Heart left ventricle (tissue), 16 donors: ENCODE data around the gene LATS1. TPM values are rescaled to one million over a fixed set of nuclear protein-coding genes. Genes with fewer than 3 reads are reported as not detected.

Source experiments
- ATAC-seq, 4 donors: fragments of 200-7000 bp; cut with Tn5 transposase; one replicate each; pipeline ENCODE4 v1.9.1; 2020 to 2022; ENCODE audit warnings: moderate library complexity in 4 of 4, mild to moderate bottlenecking in 3 of 4, moderate number of reproducible peaks in 1 of 4
- DNase-seq, 5 donors: peaks; one replicate each; pipeline ENCODE4 v3.0.0-alpha.2; 2020
- H3K27ac ChIP-seq, 12 donors: fragments of 200-600 bp; sonication (generic) in 4 of 12; one replicate each; pipeline versions ENCODE4 v1.5.0 to v1.8.0; 2016 to 2022; ENCODE audit warnings: mild to moderate bottlenecking in 2 of 12
- H3K27me3 ChIP-seq, 9 donors: fragments of 200-600 bp; sonication (generic) in 2 of 9; one replicate each; pipeline versions ENCODE4 v1.5.1 to v1.8.0; 2016 to 2022; ENCODE audit warnings: mild to moderate bottlenecking in 3 of 9
- H3K36me3 ChIP-seq, 9 donors: fragments of 200-600 bp; sonication (generic) in 2 of 9; one replicate each; pipeline versions ENCODE4 v1.5.0 to v1.8.0; 2018 to 2022; ENCODE audit warnings: mild to moderate bottlenecking in 2 of 9
- H3K4me1 ChIP-seq, 12 donors: fragments of 200-600 bp; sonication (generic) in 4 of 12; one replicate each; pipeline versions ENCODE4 v1.5.0 to v1.8.0; 2016 to 2022; ENCODE audit warnings: mild to moderate bottlenecking in 3 of 12
- H3K4me3 ChIP-seq, 12 donors: fragments of 200-600 bp; sonication (generic) in 4 of 12; one replicate each; pipeline versions ENCODE4 v1.5.0 to v1.8.0; 2017 to 2022; ENCODE audit warnings: mild to moderate bottlenecking in 9 of 12, moderate library complexity in 4 of 12
- H3K9me3 ChIP-seq, 12 donors: fragments of 200-600 bp; sonication (generic) in 4 of 12; one replicate each; pipeline versions ENCODE4 v1.5.0 to v1.8.0; 2016 to 2022; ENCODE audit warnings: mild to moderate bottlenecking in 1 of 12
- POLR2A ChIP-seq, 2 donors: fragments of 450-650 bp; IDR thresholded peaks; one replicate each; pipeline ENCODE4 v1.6.1; 2017; ENCODE audit warnings: antibody characterized with exemption in 2 of 2, mild to moderate bottlenecking in 2 of 2, moderate library complexity in 2 of 2
- WGBS, 4 donors: extraction: QIAGEN DNeasy Blood & Tissue Kit in 2 of 4; methylation state at CpG; one replicate each; pipeline versions ENCODE4 v1.1.5 to v1.1.7; 2013 to 2018; 5-methylcytosine and 5-hydroxymethylcytosine counted together
- intact Hi-C, 10 donors: fragments of 100-400 bp; cut with DNase I; formaldehyde crosslinking; loops; one replicate each; pipeline versions ENCODE4 v1.11.1 to v1.14.2; 2022
- polyA plus RNA-seq, 2 donors: library from polyadenylated mRNA; stranded (reverse); fragments of 200-250 nt; gene quantifications; one replicate each; pipeline ENCODE4 v1.2.3, GENCODE V29; 2013
- total RNA-seq, 9 donors: library from RNA; depleted of rRNA in 2 of 9; stranded (reverse); fragments of >200 nt in 2 of 9; fragmentation: NEBNext Ultra II Directional in 3 of 9; extraction: Animal tissue kit (Norgen Biotek cat#: 25700) in 3 of 9; gene quantifications; one replicate each; pipeline versions ENCODE4 v1.1.0 to v1.2.4, GENCODE V29; 2016 to 2023
- TF ChIP-seq, protein P1 (sequence below), 12 donors: fragments of 200-600 bp; sonication (generic) in 4 of 12; IDR thresholded peaks; one replicate each; pipeline versions ENCODE4 v1.5.0 to v1.8.0; 2018 to 2022; ENCODE audit warnings: antibody characterized with exemption in 12 of 12, mild to moderate bottlenecking in 5 of 12
- donor health status: ischemic (EF 13 %, LVEDD 7.1; RV severe dilation, severe dysfunction).
- donor health status: healthy with polysubstance abuse.
- donor health status: DM: no; HTN: yes; CAD: no.
- donor health status: DM: no; HTN: no; CAD: no.
- donor health status: ischemic (EF 25% LVEDD 6.9; RV normal size, moderate dysfunction).
- donor health status: ischemic (EF 25% LVEDD 5.7; RV mildly dilated, moderate dysfunction).
- donor health status: healthy.
- donor health status: DM: yes; HTN: yes; CAD: no.
- donor health status: ischemic (EF 35%, LVEDD 5.7; RV mildly dilated, moderate dysfunction).
- donor health status: nonischemic (EF 11% LVEDD 7.7; RV severe dilation, severe dysfunction).
- donor health status: DM: yes; HTN: yes; CAD: no.
- donor health status: PGD.
- donor health status: ischemic (EF 29% LVEDD 5.4; RV normal size, mild dysfunction).
- donor health status: nonischemic (EF 23%, LVEDD 6.1; RV moderate dilation, normal function).

The LATS1 gene
- total and polyA plus RNA-seq, 11 donors: 5.3 to 18.5 (median 10.4) TPM

- no peaks in the 10 kb centered on the region for H3K27me3 ChIP-seq
- DNase-seq (no peak), ATAC-seq (no peak)
- 83 to 91% (median 90%) methylated on average over 4 of the region's 4 CpGs for WGBS, 4 donors
- H3K9me3 ChIP-seq: no peaks in the 10 kb centered on the region
- peaks cover 0 to 35% (median 5%) of the 10 kb centered on the region in 12 donors for H3K4me1 ChIP-seq
- intact Hi-C loops: loop anchor here in 5 of 10 donors (5.0 to 10.0 kb wide), 2 partner anchors 202 to 204 kb away; partner anchors contain the start of gene RAET1G (in 3 of the 5)
- H3K36me3 ChIP-seq: peaks cover 0 to 50% (median 39%) of the 10 kb centered on the region in 9 donors
- no peak for TF ChIP-seq POLR2A (IDR thresholded peaks at IDR 0.05)
- no peak overlapping the region for H3K27ac ChIP-seq
- H3K4me3 ChIP-seq: no peak overlapping the region
Measured at GRCh38 chr6:149723262-149723661, 5.4 kb upstream of the LATS1 start.

GRCh38 chr6:149719531-149719930 lies 1.6 kb upstream of the LATS1 start:
- no peaks in the 10 kb centered on the region for H3K9me3 ChIP-seq
- ATAC-seq: no peak
- intact Hi-C loops: loop anchor here in 3 of 10 donors (2.0 to 10.0 kb wide), 4 partner anchors 72 to 205 kb away; partner anchors contain the start of genes GINM1 (in 3 of the 3), KATNA1 (in 1 of the 3) and LRP11 (in 1 of the 3)
- peaks cover 3 to 43% (median 26%) of the 10 kb centered on the region in 12 donors for H3K4me1 ChIP-seq
- H3K36me3 ChIP-seq: peaks cover 0 to 12% (median 3%) of the 10 kb centered on the region in 9 donors
- H3K27ac ChIP-seq: no peak overlapping the region
- H3K4me3 ChIP-seq: no peak overlapping the region
- no peaks in the 10 kb centered on the region for H3K27me3 ChIP-seq
- TF ChIP-seq, protein P1, sequence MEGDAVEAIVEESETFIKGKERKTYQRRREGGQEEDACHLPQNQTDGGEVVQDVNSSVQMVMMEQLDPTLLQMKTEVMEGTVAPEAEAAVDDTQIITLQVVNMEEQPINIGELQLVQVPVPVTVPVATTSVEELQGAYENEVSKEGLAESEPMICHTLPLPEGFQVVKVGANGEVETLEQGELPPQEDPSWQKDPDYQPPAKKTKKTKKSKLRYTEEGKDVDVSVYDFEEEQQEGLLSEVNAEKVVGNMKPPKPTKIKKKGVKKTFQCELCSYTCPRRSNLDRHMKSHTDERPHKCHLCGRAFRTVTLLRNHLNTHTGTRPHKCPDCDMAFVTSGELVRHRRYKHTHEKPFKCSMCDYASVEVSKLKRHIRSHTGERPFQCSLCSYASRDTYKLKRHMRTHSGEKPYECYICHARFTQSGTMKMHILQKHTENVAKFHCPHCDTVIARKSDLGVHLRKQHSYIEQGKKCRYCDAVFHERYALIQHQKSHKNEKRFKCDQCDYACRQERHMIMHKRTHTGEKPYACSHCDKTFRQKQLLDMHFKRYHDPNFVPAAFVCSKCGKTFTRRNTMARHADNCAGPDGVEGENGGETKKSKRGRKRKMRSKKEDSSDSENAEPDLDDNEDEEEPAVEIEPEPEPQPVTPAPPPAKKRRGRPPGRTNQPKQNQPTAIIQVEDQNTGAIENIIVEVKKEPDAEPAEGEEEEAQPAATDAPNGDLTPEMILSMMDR (IDR thresholded peaks at IDR 0.05): no peak
- TF ChIP-seq POLR2A (IDR thresholded peaks at IDR 0.05): no peak
- WGBS, 4 donors: 96 to 98% (median 97%) methylated on average over 3 of the region's 3 CpGs
- DNase-seq: no peak

DNA sequence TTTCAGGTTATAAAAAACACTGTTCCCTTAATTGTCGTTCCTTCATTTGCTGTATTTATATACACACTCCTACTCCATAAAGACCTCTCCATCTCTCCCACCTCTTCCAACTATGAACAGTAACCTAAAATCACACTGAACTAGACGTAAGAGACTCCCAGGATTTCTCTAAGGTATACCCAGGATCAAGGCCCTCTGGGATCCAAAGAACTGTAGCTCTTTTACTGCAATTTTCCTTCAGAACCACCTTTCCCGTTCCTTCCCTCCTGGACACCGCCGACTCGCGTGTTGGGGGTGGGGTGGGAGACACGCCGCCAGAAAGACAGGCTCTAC lies 680 bp downstream of the LATS1 start:
- Histone ChIP-seq H3K4me1 (peaks cover 3 to 39% (median 26%) of the 10 kb centered on the region in 12 donors), H3K27me3 (no peaks in the 10 kb centered on the region), H3K9me3 (no peaks in the 10 kb centered on the region), H3K27ac (peak overlapping the region; percentile 94 to 100 (median 98)), H3K4me3 (peak overlapping the region; percentile 59 to 98 (median 81)), H3K36me3 (peaks cover 0 to 11% (median 0%) of the 10 kb centered on the region in 9 donors)
- peak in 2 of 4 donors; percentile 2 to 8 for ATAC-seq
- intact Hi-C loops: loop anchor here in 3 of 10 donors (5.0 to 10.0 kb wide), 3 partner anchors 70 to 150 kb away; partner anchors contain the start of genes GINM1 (in 3 of the 3), KATNA1 (in 1 of the 3) and LRP11 (in 1 of the 3)
- no peak for DNase-seq
- TF ChIP-seq, protein P1 (IDR thresholded peaks at IDR 0.05): no peak
- no peak for TF ChIP-seq POLR2A (IDR thresholded peaks at IDR 0.05)
- WGBS, 4 donors: 0% methylated on average over 9 of the region's 9 CpGs

DNA sequence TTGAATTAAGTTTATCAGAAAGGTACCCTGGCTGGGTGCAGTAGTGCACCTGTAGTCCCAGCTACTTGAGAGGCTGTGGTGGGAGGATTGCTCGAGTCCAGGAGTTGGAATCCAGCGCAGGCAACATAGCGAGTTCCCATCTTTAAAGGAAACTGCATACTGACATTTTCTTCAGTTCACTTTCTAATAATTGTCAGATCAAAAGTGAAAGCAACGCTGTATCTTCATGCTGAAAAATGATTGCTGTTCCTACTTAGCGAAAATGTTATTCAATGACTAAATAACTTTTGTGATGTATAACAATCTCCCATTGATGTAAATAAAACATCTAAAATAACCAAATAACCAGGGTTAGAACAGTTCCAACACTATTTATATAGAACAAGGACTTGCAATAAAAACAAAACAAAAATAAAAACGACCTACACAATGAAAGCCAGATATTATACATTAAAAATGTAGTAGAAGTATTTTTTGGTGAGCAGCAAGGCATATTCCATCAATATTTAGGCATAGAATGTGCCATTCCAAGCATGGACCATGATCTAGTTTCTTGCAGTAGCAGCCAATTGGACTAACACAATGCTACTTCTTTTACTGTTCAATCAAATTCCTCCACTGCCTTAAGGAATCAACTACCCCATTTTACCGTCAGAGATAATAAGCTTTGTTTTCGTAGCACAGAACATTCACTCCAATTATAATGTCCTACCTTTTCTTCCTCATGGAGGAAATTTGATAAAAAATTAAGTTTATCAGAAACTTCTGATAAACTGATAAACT lies 1.5 kb downstream of the LATS1 start:
- intact Hi-C loops: loop anchor here in 3 of 10 donors (5.0 to 10.0 kb wide), 3 partner anchors 69 to 149 kb away; partner anchors contain the start of genes GINM1 (in 3 of the 3), KATNA1 (in 1 of the 3) and LRP11 (in 1 of the 3)
- H3K36me3 ChIP-seq: peaks cover 0 to 11% (median 0%) of the 10 kb centered on the region in 9 donors
- DNase-seq (no peak), ATAC-seq (no peak)
- no peaks in the 10 kb centered on the region for H3K9me3 ChIP-seq
- H3K4me3 ChIP-seq: peak overlapping the region; percentile 59 to 98 (median 81)
- no peaks in the 10 kb centered on the region for H3K27me3 ChIP-seq
- peak overlapping the region in 11 of 12 donors; percentile 94 to 100 (median 98) for H3K27ac ChIP-seq
- 15 to 22% (median 19%) methylated on average over 8 of the region's 8 CpGs for WGBS, 4 donors
- TF ChIP-seq, protein P1 (IDR thresholded peaks at IDR 0.05): no peak
- no peak for TF ChIP-seq POLR2A (IDR thresholded peaks at IDR 0.05)
- peaks cover 3 to 39% (median 27%) of the 10 kb centered on the region in 12 donors for H3K4me1 ChIP-seq
